Measurements from ENCODE around the gene OR2T3.
"Not testable (repeated sequence)": the region's sequence is repeated elsewhere in the genome, so short reads cannot be mapped to it uniquely, and the experiment has no call there.

DNA sequence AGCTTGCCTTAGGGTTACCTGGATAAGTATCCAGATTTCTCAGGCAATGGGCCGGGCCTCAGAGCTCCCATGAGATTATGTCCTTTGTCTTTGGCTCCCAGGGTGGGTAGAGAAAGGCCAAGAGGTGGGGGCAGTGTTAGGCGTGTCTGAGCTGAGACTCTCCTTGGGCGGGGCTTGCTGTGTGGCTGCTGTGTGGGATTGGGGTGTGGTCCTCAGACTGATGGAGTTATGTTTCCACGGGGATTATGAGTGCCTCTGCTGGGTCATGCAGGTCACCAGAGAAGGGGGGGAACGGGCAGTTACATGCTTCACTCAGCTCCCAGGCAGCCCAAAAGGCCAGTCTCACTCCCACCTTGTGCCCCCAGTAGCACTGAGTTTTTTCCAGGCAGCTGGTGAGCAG, 23.5 kb downstream of the OR2T3 start:
- TF ChIP-seq, protein P1, sequence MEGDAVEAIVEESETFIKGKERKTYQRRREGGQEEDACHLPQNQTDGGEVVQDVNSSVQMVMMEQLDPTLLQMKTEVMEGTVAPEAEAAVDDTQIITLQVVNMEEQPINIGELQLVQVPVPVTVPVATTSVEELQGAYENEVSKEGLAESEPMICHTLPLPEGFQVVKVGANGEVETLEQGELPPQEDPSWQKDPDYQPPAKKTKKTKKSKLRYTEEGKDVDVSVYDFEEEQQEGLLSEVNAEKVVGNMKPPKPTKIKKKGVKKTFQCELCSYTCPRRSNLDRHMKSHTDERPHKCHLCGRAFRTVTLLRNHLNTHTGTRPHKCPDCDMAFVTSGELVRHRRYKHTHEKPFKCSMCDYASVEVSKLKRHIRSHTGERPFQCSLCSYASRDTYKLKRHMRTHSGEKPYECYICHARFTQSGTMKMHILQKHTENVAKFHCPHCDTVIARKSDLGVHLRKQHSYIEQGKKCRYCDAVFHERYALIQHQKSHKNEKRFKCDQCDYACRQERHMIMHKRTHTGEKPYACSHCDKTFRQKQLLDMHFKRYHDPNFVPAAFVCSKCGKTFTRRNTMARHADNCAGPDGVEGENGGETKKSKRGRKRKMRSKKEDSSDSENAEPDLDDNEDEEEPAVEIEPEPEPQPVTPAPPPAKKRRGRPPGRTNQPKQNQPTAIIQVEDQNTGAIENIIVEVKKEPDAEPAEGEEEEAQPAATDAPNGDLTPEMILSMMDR (IDR thresholded peaks at IDR 0.05) = not testable (repeated sequence)
- not testable (repeated sequence) for TF ChIP-seq POLR2A (IDR thresholded peaks at IDR 0.05)

Measured in heart left ventricle (tissue), 13 donors.